ENCODE measurements around the gene ATOSB.

Gene ATOSB

GRCh38 chr9:35069020-35069419 is 46.6 kb downstream of the ATOSB start:
- peaks cover 70% of the 10 kb centered on the region for H3K36me3 ChIP-seq (ENCODE audit: control insufficient read depth, insufficient read depth, low read length)
- no peaks in the 10 kb centered on the region for H3K9me3 ChIP-seq (ENCODE audit: control insufficient read depth, insufficient read depth, low read length)
- H3K27ac ChIP-seq (ENCODE audit: low read depth, low read length) = no peak overlapping the region
- H3K4me1 ChIP-seq (ENCODE audit: control insufficient read depth, insufficient read depth, low read length) = peaks cover 16% of the 10 kb centered on the region
- no peak overlapping the region for H3K9ac ChIP-seq (ENCODE audit: low read depth, low read length)
- no peak overlapping the region for H3K4me3 ChIP-seq (ENCODE audit: low read depth, low read length)
- no peaks in the 10 kb centered on the region for H3K27me3 ChIP-seq (ENCODE audit: control insufficient read depth, insufficient read depth, low read length)

- peaks cover 12% of the 10 kb centered on the region; the same call in 1 of the 2 replicates for H3K4me1 ChIP-seq (ENCODE audit: control insufficient read depth, insufficient read depth, low read length)
- no peaks in the 10 kb centered on the region for H3K9me3 ChIP-seq (ENCODE audit: control insufficient read depth, insufficient read depth, low read length)
- H3K36me3 ChIP-seq (ENCODE audit: control insufficient read depth, insufficient read depth, low read length) = peaks cover 81% of the 10 kb centered on the region
- H3K4me3 ChIP-seq (ENCODE audit: low read depth, low read length) = no peak overlapping the region
- H3K27ac ChIP-seq (ENCODE audit: low read depth, low read length) = no peak overlapping the region
- H3K27me3 ChIP-seq (ENCODE audit: control insufficient read depth, insufficient read depth, low read length) = no peaks in the 10 kb centered on the region
- no peak overlapping the region for H3K9ac ChIP-seq (ENCODE audit: low read depth, low read length)
These were observed 48.6 kb downstream of the ATOSB start for GRCh38 chr9:35067056-35067455.

DNA sequence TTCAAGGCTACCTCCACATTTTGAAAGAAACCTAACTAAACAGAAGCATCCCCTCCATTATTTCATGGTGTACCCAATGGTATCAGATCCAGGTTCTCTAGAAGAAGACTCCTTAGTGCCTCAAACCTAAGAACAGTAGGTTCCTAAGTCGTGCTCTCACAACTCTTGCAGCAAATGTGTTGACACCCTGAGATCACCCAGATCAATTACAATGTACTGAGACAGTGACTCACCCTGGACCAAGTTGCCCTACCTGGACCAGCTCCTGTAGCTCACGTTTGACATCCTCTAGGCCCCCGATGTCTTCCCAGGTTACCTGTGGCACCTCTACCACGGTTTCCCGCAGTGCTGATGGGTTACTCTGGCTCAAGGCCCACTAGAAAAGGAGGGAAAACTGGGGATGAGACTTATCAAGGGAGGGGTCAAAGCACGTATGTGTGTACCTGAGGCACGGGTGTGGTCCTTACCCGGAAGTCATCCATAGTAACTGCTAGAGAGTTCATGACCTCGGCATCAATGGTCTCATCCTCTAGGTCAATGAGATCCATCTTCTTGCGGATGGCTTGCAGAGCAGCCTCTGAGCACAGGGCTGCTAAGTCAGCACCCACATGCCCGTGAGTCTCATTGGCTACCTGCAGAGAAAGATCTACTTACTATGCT is 55.0 kb downstream of the ATOSB start:
- H3K27me3 ChIP-seq (ENCODE audit: control insufficient read depth, insufficient read depth, low read length) = no peaks in the 10 kb centered on the region
- no peaks in the 10 kb centered on the region for H3K9me3 ChIP-seq (ENCODE audit: control insufficient read depth, insufficient read depth, low read length)
- H3K36me3 ChIP-seq (ENCODE audit: control insufficient read depth, insufficient read depth, low read length) = peaks cover 100% of the 10 kb centered on the region
- H3K27ac ChIP-seq (ENCODE audit: low read depth, low read length) = no peak overlapping the region
- no peak overlapping the region for H3K4me3 ChIP-seq (ENCODE audit: low read depth, low read length)
- H3K9ac ChIP-seq (ENCODE audit: low read depth, low read length) = no peak overlapping the region
- H3K4me1 ChIP-seq (ENCODE audit: control insufficient read depth, insufficient read depth, low read length) = no peaks in the 10 kb centered on the region

DNA sequence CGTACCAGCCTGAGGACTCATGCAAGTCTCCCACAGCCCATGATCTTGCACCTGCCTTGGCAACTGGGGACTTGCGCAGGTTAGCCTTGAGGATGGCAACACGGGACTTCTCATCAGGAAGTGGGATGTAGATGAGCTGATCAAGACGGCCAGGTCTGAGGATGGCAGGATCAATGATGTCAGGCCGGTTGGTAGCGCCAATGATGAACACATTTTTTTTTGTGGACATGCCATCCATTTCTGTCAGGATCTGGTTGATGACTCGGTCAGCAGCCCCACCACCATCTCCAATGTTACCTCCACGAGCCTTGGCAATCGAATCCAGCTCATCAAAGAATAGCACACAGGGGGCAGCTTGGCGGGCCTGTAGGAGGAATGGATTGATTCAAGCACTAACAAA is 56.2 kb downstream of the ATOSB start:
- no peaks in the 10 kb centered on the region for H3K4me1 ChIP-seq (ENCODE audit: control insufficient read depth, insufficient read depth, low read length)
- H3K4me3 ChIP-seq (ENCODE audit: low read depth, low read length) = no peak overlapping the region
- H3K36me3 ChIP-seq (ENCODE audit: control insufficient read depth, insufficient read depth, low read length) = peaks cover 97% of the 10 kb centered on the region
- no peaks in the 10 kb centered on the region for H3K27me3 ChIP-seq (ENCODE audit: control insufficient read depth, insufficient read depth, low read length)
- H3K9ac ChIP-seq (ENCODE audit: low read depth, low read length) = no peak overlapping the region
- H3K27ac ChIP-seq (ENCODE audit: low read depth, low read length) = no peak overlapping the region
- no peaks in the 10 kb centered on the region for H3K9me3 ChIP-seq (ENCODE audit: control insufficient read depth, insufficient read depth, low read length)

DNA sequence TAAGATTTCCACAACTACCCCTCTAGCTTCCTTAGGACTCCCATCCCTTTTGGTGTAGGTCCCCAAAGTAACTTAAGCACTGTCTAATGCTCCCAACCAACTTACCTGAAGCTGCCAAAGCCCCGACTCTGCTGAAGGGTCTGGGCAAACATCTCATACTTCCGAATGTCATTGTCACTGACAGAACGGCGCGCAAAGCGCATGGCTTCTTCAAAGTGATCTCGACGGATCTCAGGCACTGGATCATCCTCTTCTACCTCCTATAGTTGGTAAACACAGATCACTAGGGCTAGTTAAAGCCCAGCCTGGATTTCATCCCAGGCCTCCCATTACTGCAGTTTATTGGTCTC is 58.4 kb downstream of the ATOSB start:
- H3K4me1 ChIP-seq (ENCODE audit: control insufficient read depth, insufficient read depth, low read length) = no peaks in the 10 kb centered on the region
- H3K9me3 ChIP-seq (ENCODE audit: control insufficient read depth, insufficient read depth, low read length) = no peaks in the 10 kb centered on the region
- peaks cover 78% of the 10 kb centered on the region for H3K36me3 ChIP-seq (ENCODE audit: control insufficient read depth, insufficient read depth, low read length)
- no peak overlapping the region for H3K9ac ChIP-seq (ENCODE audit: low read depth, low read length)
- no peaks in the 10 kb centered on the region for H3K27me3 ChIP-seq (ENCODE audit: control insufficient read depth, insufficient read depth, low read length)
- no peak overlapping the region for H3K4me3 ChIP-seq (ENCODE audit: low read depth, low read length)
- H3K27ac ChIP-seq (ENCODE audit: low read depth, low read length) = no peak overlapping the region

- Histone ChIP-seq H3K9me3 (ENCODE audit: control insufficient read depth, insufficient read depth, low read length) (no peaks in the 10 kb centered on the region), H3K27me3 (ENCODE audit: control insufficient read depth, insufficient read depth, low read length) (no peaks in the 10 kb centered on the region), H3K4me3 (ENCODE audit: low read depth, low read length) (no peak overlapping the region), H3K27ac (ENCODE audit: low read depth, low read length) (no peak overlapping the region), H3K36me3 (ENCODE audit: control insufficient read depth, insufficient read depth, low read length) (peaks cover 75% of the 10 kb centered on the region), H3K4me1 (ENCODE audit: control insufficient read depth, insufficient read depth, low read length) (no peaks in the 10 kb centered on the region), H3K9ac (ENCODE audit: low read depth, low read length) (no peak overlapping the region)
These were observed 58.9 kb downstream of the ATOSB start for GRCh38 chr9:35056571-35057270.

- no peaks in the 10 kb centered on the region for H3K9me3 ChIP-seq (ENCODE audit: control insufficient read depth, insufficient read depth, low read length)
- H3K4me3 ChIP-seq (ENCODE audit: low read depth, low read length) = no peak overlapping the region
- no peaks in the 10 kb centered on the region for H3K4me1 ChIP-seq (ENCODE audit: control insufficient read depth, insufficient read depth, low read length)
- H3K27me3 ChIP-seq (ENCODE audit: control insufficient read depth, insufficient read depth, low read length) = no peaks in the 10 kb centered on the region
- H3K36me3 ChIP-seq (ENCODE audit: control insufficient read depth, insufficient read depth, low read length) = peaks cover 69% of the 10 kb centered on the region
- H3K9ac ChIP-seq (ENCODE audit: low read depth, low read length) = no peak overlapping the region
- H3K27ac ChIP-seq (ENCODE audit: low read depth, low read length) = no peak overlapping the region
These were observed 60.6 kb downstream of the ATOSB start for GRCh38 chr9:35054871-35055644.

- Histone ChIP-seq H3K9me3 (ENCODE audit: control insufficient read depth, insufficient read depth, low read length) (no peaks in the 10 kb centered on the region), H3K27me3 (ENCODE audit: control insufficient read depth, insufficient read depth, low read length) (no peaks in the 10 kb centered on the region), H3K27ac (ENCODE audit: low read depth, low read length) (no peak overlapping the region), H3K36me3 (ENCODE audit: control insufficient read depth, insufficient read depth, low read length) (peaks cover 63% of the 10 kb centered on the region), H3K9ac (ENCODE audit: low read depth, low read length) (no peak overlapping the region), H3K4me3 (ENCODE audit: low read depth, low read length) (no peak overlapping the region), H3K4me1 (ENCODE audit: control insufficient read depth, insufficient read depth, low read length) (no peaks in the 10 kb centered on the region)
These were observed 61.4 kb downstream of the ATOSB start for GRCh38 chr9:35054185-35054835.
